DMS79 (cell line): Measurements from ENCODE around the gene GMDS.

Experiments
- DNase-seq: peaks from one replicate; lab custom pipeline; 2025; lab: John Stamatoyannopoulos, UW

GMDS gene

GRCh38 chr6:2245103-2245876 lies at the start of gene GMDS:
TSS of gene GMDS (minus strand) at chr6:2245605.
- DNase-seq, result peak; percentile 7

- no peak for DNase-seq
Measured at GRCh38 chr6:2285510-2285909, 40.1 kb upstream of the GMDS start.

GRCh38 chr6:2275892-2276242 lies 30.5 kb upstream of the GMDS start:
- no peak for DNase-seq

- no peak for DNase-seq
Measured at GRCh38 chr6:2274981-2275891, 29.8 kb upstream of the GMDS start.

GRCh38 chr6:2272696-2273095 lies 27.3 kb upstream of the GMDS start:
- DNase-seq, result no peak

- DNase-seq, result no peak
Measured at GRCh38 chr6:2270054-2270453, 24.6 kb upstream of the GMDS start.

GRCh38 chr6:2266841-2267240 lies 21.4 kb upstream of the GMDS start:
- no peak for DNase-seq

- DNase-seq, result no peak
Measured at GRCh38 chr6:2266031-2266795, 20.8 kb upstream of the GMDS start.

- no peak for DNase-seq
Measured at GRCh38 chr6:2264932-2265331, 19.5 kb upstream of the GMDS start.

GRCh38 chr6:2263896-2264295 lies 18.5 kb upstream of the GMDS start:
- no peak for DNase-seq

GRCh38 chr6:2259574-2259973 lies 14.2 kb upstream of the GMDS start:
- DNase-seq, result no peak

GRCh38 chr6:2259002-2259494 lies 13.6 kb upstream of the GMDS start:
- no peak for DNase-seq

GRCh38 chr6:2258112-2258511 lies 12.7 kb upstream of the GMDS start:
- DNase-seq, result no peak

GRCh38 chr6:2257363-2257762 lies 12.0 kb upstream of the GMDS start:
- no peak for DNase-seq

GRCh38 chr6:2254747-2255146 lies 9.3 kb upstream of the GMDS start:
- no peak for DNase-seq

- DNase-seq, result no peak
Measured at GRCh38 chr6:2249126-2249525, 3.7 kb upstream of the GMDS start.

GRCh38 chr6:2247664-2248063 lies 2.3 kb upstream of the GMDS start:
- DNase-seq, result no peak

GRCh38 chr6:2245877-2246863 lies 765 bp upstream of the GMDS start:
- DNase-seq, result peak; percentile 59

- peak; percentile 1 for DNase-seq
Measured at GRCh38 chr6:2244261-2245102, 923 bp downstream of the GMDS start.

- DNase-seq, result peak; percentile 2
Measured at GRCh38 chr6:2242311-2242710, 3.1 kb downstream of the GMDS start.
